Retinal pigment epithelial cell (primary cell): ENCODE results near the gene EFCAB9.
"Not testable (repeated sequence)": the region's sequence is repeated elsewhere in the genome, so short reads cannot be mapped to it uniquely, and the experiment has no call there.

Experiments used
- DNase-seq: peaks from one replicate; pipeline ENCODE4 v3.0.0-alpha.2; 2010; ENCODE audit warnings: low read depth
- H3K4me3 ChIP-seq: 2 replicates; pipeline ENCODE4 v1.5.1; 2011; ENCODE audit warnings: mild to moderate bottlenecking, low read length, control low read depth, moderate library complexity
- CTCF ChIP-seq: conservative IDR thresholded peaks from 2 replicates; pipeline ENCODE4 v1.5.1; 2011; ENCODE audit warnings: low read depth, low read length, control low read depth, inconsistent platforms

Gene EFCAB9

GRCh38 chr5:172188893-172189692 is 4.9 kb upstream of the EFCAB9 start:
- DNase-seq, result no peak
- TF ChIP-seq CTCF, result no peak
- peak overlapping the region; percentile 87 for H3K4me3 ChIP-seq

GRCh38 chr5:172189693-172190296 is 4.2 kb upstream of the EFCAB9 start:
- no peak for TF ChIP-seq CTCF
- no peak for DNase-seq
- peak overlapping the region; percentile 26 for H3K4me3 ChIP-seq

- TF ChIP-seq CTCF, result no peak
- no peak overlapping the region for H3K4me3 ChIP-seq
- DNase-seq, result no peak
These were observed 1.2 kb downstream of the EFCAB9 start for GRCh38 chr5:172194985-172195774.

GRCh38 chr5:172197775-172198174 is 3.8 kb downstream of the EFCAB9 start:
- DNase-seq, H3K4me3 ChIP-seq: not testable (repeated sequence)

GRCh38 chr5:172199446-172199845 is 5.5 kb downstream of the EFCAB9 start:
- TF ChIP-seq CTCF, result no peak
- no peak for DNase-seq
- H3K4me3 ChIP-seq, result no peak overlapping the region

- TF ChIP-seq CTCF, result no peak
- H3K4me3 ChIP-seq, result no peak overlapping the region
- no peak for DNase-seq
These were observed 6.5 kb downstream of the EFCAB9 start for GRCh38 chr5:172200476-172200875.

GRCh38 chr5:172205984-172206383 is 12.0 kb downstream of the EFCAB9 start:
- H3K4me3 ChIP-seq, DNase-seq: not testable (repeated sequence)

- no peak for DNase-seq
- no peak for TF ChIP-seq CTCF
- no peak overlapping the region for H3K4me3 ChIP-seq
These were observed 13.5 kb downstream of the EFCAB9 start for GRCh38 chr5:172207511-172207910.
